ENCODE results near the gene ALX4.

The ALX4 gene

DNA sequence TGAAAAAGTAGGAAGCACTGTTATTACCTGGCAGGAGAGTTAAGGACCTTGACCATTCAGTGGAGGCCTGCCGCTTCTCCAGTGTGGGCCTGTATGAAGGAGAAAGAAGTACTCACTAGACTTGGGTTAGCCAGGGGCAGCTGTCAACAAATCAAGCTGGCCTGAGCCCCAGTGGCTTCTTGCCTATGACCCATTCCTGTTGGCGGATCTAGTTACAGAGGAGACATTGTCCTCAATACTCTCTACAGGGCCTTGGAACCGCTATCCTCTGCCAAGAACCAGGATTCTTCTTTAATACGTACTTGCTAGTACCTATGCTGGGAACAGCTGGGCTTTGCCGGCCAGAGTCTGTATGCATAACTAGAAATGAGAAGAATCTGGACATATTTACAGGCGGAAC lies 68.1 kb downstream of the ALX4 start:
- no peak for DNase-seq

- DNase-seq = no peak
Measured at GRCh38 chr11:44237156-44237555, 72.8 kb downstream of the ALX4 start.

DNA sequence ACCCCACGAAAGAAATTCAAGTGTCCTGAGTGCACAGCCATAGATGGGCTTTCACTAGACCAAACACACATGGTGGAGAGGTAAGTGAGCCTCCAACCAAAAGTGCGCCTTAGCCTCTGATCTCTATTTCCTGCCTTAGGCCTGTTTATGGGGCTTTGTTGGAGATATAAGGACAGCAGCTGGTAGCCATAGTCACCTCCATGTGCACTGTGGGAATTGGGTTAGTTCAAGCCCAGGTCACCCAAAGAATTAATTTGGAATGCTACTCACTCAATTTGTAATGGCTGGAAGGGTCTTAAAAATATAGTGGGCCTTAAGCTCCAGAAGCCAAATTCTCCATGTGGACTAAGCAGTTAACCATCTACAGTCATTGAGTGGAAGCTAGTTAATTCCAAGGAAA lies 73.6 kb downstream of the ALX4 start:
- no peak for DNase-seq

- no peak for DNase-seq
Measured at GRCh38 chr11:44235765-44236201, 74.2 kb downstream of the ALX4 start.

DNA sequence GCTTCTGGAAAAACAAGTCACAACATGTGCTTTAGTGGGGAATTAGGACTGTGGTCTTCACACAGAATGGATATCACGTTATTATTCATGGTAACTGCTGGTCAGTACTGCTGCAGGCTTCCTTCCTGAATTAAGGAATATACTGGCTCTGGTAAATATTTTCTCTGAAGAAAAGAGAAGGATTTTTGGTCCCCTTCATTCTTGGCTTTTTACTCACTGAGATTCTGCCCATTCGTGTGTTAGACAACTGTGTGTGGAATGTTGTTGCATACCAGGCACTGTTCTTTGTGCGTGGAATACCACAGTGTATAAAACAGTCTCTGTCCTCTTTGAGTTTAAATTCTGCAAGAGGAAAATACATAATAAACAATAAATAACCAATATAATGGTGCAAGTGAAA lies 80.3 kb downstream of the ALX4 start:
- no peak for DNase-seq

- DNase-seq = no peak
Measured at GRCh38 chr11:44229098-44229497, 80.8 kb downstream of the ALX4 start.

DNA sequence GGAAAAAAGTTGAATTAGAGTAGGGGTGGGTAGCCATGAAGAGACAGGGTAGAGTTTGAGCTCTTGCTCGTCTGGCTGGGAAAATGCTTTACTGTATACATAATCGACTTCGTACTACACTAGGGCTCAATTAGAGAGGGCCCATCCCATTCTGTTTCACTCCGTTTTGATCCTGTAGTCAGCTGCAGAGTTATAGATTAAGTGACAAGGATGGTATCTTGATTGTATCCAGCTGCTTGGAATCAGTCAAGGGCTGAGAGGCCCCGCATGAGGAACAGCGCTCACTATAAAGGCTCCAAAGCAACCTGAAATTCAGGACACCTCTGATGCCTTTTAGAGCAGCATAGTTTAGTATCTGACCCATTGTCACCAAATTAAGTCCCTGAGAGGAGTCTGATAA lies 81.6 kb downstream of the ALX4 start:
- DNase-seq = no peak

DNA sequence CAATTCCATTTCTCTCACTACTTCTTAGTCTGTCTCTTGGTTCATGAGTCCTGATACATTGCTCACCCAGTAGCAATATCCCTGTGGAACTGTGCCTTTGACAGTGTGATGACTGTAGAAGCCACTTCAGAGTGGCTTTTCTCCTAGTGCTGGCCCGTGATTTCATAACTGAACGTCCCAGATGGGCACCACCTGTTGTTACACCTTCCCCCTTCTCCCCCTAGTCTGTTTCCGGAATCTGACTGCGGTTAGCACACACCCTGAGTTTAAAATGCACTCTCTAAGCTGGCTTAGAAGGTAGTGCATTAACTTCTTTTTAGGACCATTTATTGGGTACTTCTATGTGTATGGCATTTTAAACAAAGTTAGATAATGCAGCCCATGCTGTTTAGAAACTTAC lies 83.0 kb downstream of the ALX4 start:
- DNase-seq = no peak

DNA sequence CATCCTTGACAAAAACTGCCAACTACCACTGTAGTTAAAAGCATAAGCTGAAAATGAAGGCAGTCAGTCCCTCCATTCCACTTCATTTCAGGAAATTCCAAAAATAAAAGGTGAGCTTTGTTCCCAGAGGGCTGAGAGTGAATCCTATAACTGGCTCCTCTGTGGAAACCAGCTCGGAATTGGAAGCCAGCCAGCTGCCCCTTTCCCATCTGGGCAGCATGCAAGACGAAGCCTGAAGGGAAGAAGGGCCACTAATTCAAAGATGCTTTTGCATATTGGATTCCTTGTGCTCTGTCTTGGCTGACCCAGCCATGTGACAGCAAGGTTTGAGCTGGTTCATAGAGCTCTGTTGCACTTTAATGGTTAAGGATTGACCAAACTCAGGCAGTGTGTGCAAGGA lies 83.4 kb downstream of the ALX4 start:
- no peak for DNase-seq

DNA sequence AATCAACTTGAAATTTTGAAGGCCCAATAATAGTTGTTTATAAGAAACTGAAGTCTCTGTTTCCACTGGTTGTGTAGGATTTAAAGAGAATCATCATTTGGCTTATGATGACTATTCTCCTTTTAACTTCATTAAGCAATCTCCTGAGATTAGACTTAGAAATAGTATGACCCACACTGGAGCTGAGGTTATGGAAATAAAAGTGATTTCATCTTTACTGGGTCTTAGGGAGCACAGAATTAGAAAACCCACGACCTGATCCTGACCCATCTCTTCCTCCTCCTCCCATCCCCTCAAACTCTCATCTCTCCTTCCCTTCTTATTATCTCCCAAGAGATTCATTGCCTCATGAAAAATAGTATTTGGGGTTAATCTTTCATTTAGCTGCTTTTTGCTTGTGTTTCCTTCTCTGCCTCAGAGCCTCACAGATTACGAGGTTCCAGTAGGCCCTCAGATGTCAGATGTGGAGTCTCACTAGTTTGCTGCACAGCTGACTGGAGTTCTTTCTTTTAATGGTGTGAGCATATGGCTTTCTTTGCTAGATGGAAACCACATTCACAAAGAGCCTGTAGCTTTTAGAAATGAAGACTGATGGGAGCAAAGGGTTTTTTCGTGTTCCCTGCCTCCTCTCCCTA lies 85.0 kb downstream of the ALX4 start:
- DNase-seq = no peak

GRCh38 chr11:44223238-44223637 lies 86.7 kb downstream of the ALX4 start:
- DNase-seq = no peak

DNA sequence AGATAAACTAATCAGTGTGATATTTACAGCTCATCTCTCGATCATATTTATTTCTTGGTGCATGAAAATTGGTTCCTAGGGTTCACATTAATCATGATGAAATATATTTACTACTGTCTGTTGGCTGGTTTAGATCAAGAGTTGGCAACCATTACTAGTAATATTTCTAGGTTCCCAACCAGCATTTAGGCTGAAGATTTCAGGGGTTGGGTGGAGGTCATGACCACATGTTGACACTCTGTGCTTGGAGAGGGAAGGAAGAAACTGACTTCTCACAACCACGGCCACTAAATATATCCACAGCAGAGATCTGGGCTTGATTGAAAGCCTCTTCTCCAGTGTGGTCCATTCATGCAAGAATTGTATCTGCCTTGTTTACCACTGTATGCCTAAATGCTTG lies 87.9 kb downstream of the ALX4 start:
- DNase-seq = no peak

DNA sequence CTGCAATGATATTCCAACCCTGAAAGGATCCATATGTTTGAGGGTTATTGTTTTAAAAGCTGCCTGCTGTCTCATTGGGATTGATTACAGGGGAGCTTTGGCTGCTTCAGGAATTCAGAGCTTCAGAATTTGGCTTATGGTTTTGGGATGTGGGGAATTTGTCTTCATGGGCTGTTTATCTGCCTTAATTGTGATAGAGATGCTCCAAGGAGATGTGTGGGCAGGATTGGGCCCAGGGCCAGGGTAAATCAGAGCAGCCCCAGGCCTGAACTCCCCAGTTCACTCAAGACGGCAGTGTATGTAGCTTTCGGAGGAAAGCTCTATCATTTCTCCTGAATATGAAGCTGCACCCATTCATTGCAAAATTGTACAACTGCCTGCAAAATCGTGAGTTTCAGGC lies 88.5 kb downstream of the ALX4 start:
- no peak for DNase-seq

DNA sequence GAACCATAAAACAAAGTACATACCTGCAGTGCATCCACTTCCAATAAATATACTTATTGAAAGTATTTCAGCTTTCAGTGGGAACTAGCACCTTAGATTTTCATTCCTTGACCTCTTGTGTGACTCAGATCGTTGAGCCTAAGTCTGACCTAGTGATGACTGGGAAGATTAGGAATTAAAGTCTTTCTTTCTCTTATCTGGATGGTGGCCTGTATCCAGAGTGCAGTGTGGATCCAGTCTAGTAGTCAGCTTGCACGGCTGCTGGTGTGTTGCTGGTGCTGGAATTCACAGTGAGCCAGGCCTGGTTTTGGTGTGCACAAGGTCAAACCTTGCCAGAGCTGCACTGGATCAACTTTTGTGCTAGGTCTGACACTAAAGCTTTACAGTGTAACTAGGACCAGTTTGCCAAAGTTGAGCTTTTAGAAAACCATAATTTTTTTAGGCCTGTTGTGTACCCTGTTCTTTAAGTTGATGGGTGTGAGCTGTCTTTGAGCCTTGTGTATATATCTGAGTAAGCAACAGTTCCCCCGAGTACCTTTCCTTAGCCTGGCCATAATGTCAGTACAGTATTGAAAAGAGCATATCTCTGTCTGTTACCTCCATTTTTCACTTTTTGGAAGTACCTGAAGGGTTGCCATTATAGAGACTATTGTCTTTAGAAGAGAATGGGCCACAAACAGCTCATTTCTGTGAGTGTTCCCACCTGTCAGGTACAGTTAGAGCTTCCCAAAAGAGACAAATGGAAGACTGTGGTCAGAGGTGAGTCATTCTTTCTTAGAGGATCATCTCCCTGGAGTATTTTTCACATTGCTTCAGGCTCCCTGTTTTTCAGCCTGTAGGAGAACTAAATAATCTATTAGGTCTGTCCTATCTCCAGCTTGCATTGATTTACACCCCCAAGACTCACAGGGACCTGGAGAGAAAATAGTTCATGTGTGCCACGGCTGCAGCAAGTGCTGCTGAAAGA lies 89.8 kb downstream of the ALX4 start:
- no peak for DNase-seq

- DNase-seq = no peak
Measured at GRCh38 chr11:44217432-44217831, 92.5 kb downstream of the ALX4 start.

DNA sequence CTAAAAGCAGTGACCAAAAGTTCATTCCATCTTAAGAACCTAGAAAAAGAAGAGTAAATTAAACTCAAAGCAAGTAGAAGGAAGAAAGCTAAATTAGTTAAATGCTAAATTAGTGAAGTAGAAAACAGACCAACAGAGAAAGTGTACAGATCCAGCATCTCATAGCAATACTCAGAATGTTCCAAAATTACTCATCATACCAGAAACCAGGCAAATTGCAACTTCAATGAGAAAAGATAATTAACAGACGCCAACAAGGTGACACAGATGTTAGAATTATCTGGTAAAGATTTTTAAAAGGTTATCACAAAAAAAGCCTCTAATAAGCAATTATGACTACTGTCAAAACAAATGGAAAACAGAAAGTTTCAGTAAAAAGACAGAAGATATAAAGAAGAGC lies 96.8 kb downstream of the ALX4 start:
- no peak for DNase-seq

GRCh38 chr11:44212128-44212527 lies 97.8 kb downstream of the ALX4 start:
- no peak for DNase-seq
